GM13976 (cell line): Measurements from ENCODE around the gene BARX1.
A peak's percentile ranks its signal among the peaks of the same experiment; 100 is the strongest.

ENCODE experiments used
- DNase-seq: peaks from one replicate; pipeline ENCODE4 v3.0.0; 2012; ENCODE audit warnings: low spot score
- CTCF ChIP-seq: IDR thresholded peaks from 2 replicates; pipeline ENCODE4 v1.5.1; 2012; ENCODE audit warnings: borderline replicate concordance, mild to moderate bottlenecking; ENCODE audit not compliant: insufficient read depth; ENCODE audit errors: extremely low read depth, missing control alignments, control extremely low read depth
- in situ Hi-C: fragments of 300-500 bp; cut with MboI; formaldehyde crosslinking; loops from one replicate; pipeline ENCODE4 v1.12.0; 2022; ENCODE audit warnings: low sequenced_read_pairs, mixed read lengths, inconsistent platforms; ENCODE audit not compliant: unreplicated experiment

BARX1 gene

GRCh38 chr9:93952119-93952783, 2.9 kb downstream of the BARX1 start:
- in situ Hi-C loops = loop anchor here (25.0 kb wide), 1 partner anchor 265 kb away; no protein-coding TSS in a partner anchor

GRCh38 chr9:93951655-93952118, 3.5 kb downstream of the BARX1 start:
- TF ChIP-seq CTCF = no peak
- no peak for DNase-seq
- in situ Hi-C loops = loop anchor here (25.0 kb wide), 1 partner anchor 264 kb away; no protein-coding TSS in a partner anchor

More at GRCh38 chr9:93952119-93952783, 2.9 kb downstream of the BARX1 start:
- peak; percentile 43 for DNase-seq
- no peak for TF ChIP-seq CTCF

- peak; percentile 46 for DNase-seq
- in situ Hi-C loops = loop anchor here (25.0 kb wide), 1 partner anchor 264 kb away; no protein-coding TSS in a partner anchor
- TF ChIP-seq CTCF = no peak
These were observed 4.2 kb downstream of the BARX1 start for GRCh38 chr9:93950619-93951601.

- no peak for TF ChIP-seq CTCF
- in situ Hi-C loops = loop anchor here (25.0 kb wide), 1 partner anchor 263 kb away; no protein-coding TSS in a partner anchor
- DNase-seq = no peak
These were observed 5.3 kb downstream of the BARX1 start for GRCh38 chr9:93949694-93950449.

- no peak for DNase-seq
- no peak for TF ChIP-seq CTCF
- in situ Hi-C loops = no loop called here
These were observed 6.0 kb downstream of the BARX1 start for GRCh38 chr9:93949073-93949693.

- in situ Hi-C loops = no loop called here
- no peak for TF ChIP-seq CTCF
- DNase-seq = no peak
These were observed 6.6 kb downstream of the BARX1 start for GRCh38 chr9:93948441-93949072.
